HUES64 (cell line): ENCODE measurements around the gene LIMS4. TPM values are rescaled to one million over a fixed set of nuclear protein-coding genes. Genes with fewer than 3 reads are reported as not detected.
"Not testable (repeated sequence)": the region's sequence is repeated elsewhere in the genome, so short reads cannot be mapped to it uniquely, and the experiment has no call there.

Experiments
- H3K27ac ChIP-seq: 2 replicates; pipeline ENCODE4 v1.7.0; 2013; ENCODE audit warnings: low read depth, low read length, inconsistent platforms
- H3K27me3 ChIP-seq: 2 replicates; pipeline ENCODE4 v1.6.1; 2013; ENCODE audit warnings: mild to moderate bottlenecking, low read length; ENCODE audit not compliant: insufficient read depth
- H3K36me3 ChIP-seq: 2 replicates; pipeline ENCODE4 v1.6.1; 2013; ENCODE audit warnings: mild to moderate bottlenecking, low read length; ENCODE audit not compliant: insufficient read depth
- H3K4me1 ChIP-seq: 2 replicates; pipeline ENCODE4 v1.6.1; 2013; ENCODE audit warnings: mild to moderate bottlenecking, low read length, moderate library complexity; ENCODE audit not compliant: insufficient read depth
- H3K4me3 ChIP-seq: 2 replicates; pipeline ENCODE4 v1.5.1; 2013; ENCODE audit warnings: mild to moderate bottlenecking, low read length, moderate library complexity
- H3K9ac ChIP-seq: 2 replicates; pipeline ENCODE4 v1.6.1; 2013; ENCODE audit warnings: mild to moderate bottlenecking, low read depth, low read length
- H3K9me3 ChIP-seq: 2 replicates; pipeline ENCODE4 v1.6.1; 2013; ENCODE audit warnings: low read depth, low read length; ENCODE audit not compliant: insufficient read depth
- whole genome bisulfite sequencing: fragments of 150-250, 120-280 bp; methylation state at CpG from one replicate; pipeline ENCODE4 v1.1.7; 2013; ENCODE audit warnings: missing lambda C conversion rate; 5-methylcytosine and 5-hydroxymethylcytosine counted together
- polyA plus RNA-seq, 2 experiments: library from polyadenylated mRNA; stranded (reverse); fragments of 50-300 nt; gene quantifications; one replicate each; pipeline ENCODE4 v1.2.3, GENCODE V29; 2013

Gene LIMS4
- polyA plus RNA-seq (2013, experiment 1 of 2) = not detected
- not detected for polyA plus RNA-seq (2013, experiment 2 of 2)

- H3K9me3 ChIP-seq, H3K4me3 ChIP-seq, H3K4me1 ChIP-seq, H3K27ac ChIP-seq, H3K9ac ChIP-seq, H3K27me3 ChIP-seq, H3K36me3 ChIP-seq: not testable (repeated sequence)
- no CpG with 5 or more reads among the region's 29 CpGs for whole genome bisulfite sequencing
Measured at GRCh38 chr2:110472171-110473058, at the start of gene LIMS4. LIMS4 (minus strand) TSS chr2:110472816; CDS start chr2:110472778, 38 bp downstream.

- H3K4me3 ChIP-seq, H3K27ac ChIP-seq, H3K9me3 ChIP-seq, H3K27me3 ChIP-seq, H3K9ac ChIP-seq, H3K36me3 ChIP-seq, H3K4me1 ChIP-seq: not testable (repeated sequence)
- WGBS = no CpG with 5 or more reads among the region's 8 CpGs
Measured at GRCh38 chr2:110499755-110500377, 27.2 kb upstream of the LIMS4 start.

- not testable (repeated sequence) for H3K9me3 ChIP-seq, H3K27ac ChIP-seq, H3K27me3 ChIP-seq, H3K36me3 ChIP-seq, H3K4me1 ChIP-seq, H3K9ac ChIP-seq, H3K4me3 ChIP-seq
- WGBS = no CpG with 5 or more reads among the region's 6 CpGs
Measured at GRCh38 chr2:110496027-110496426, 23.4 kb upstream of the LIMS4 start.

- not testable (repeated sequence) for H3K4me1 ChIP-seq, H3K27me3 ChIP-seq, H3K36me3 ChIP-seq, H3K27ac ChIP-seq, H3K4me3 ChIP-seq, H3K9me3 ChIP-seq, H3K9ac ChIP-seq
- WGBS = no CpG with 5 or more reads among the region's 3 CpGs
Measured at GRCh38 chr2:110494488-110494887, 21.9 kb upstream of the LIMS4 start.

GRCh38 chr2:110488991-110489390 lies 16.4 kb upstream of the LIMS4 start:
- WGBS = no CpG with 5 or more reads among the region's 1 CpG
- not testable (repeated sequence) for H3K9ac ChIP-seq, H3K4me1 ChIP-seq, H3K4me3 ChIP-seq, H3K27ac ChIP-seq, H3K36me3 ChIP-seq, H3K27me3 ChIP-seq, H3K9me3 ChIP-seq

- H3K27ac ChIP-seq, H3K4me3 ChIP-seq, H3K9ac ChIP-seq, H3K27me3 ChIP-seq, H3K4me1 ChIP-seq, H3K9me3 ChIP-seq, H3K36me3 ChIP-seq: not testable (repeated sequence)
- no CpG with 5 or more reads among the region's 4 CpGs for WGBS
Measured at GRCh38 chr2:110482697-110483096, 10.1 kb upstream of the LIMS4 start.

GRCh38 chr2:110481200-110481599 lies 8.6 kb upstream of the LIMS4 start:
- H3K9ac ChIP-seq, H3K27ac ChIP-seq: not testable (repeated sequence)
- WGBS = no CpG with 5 or more reads among the region's 3 CpGs

GRCh38 chr2:110480084-110480483 lies 7.5 kb upstream of the LIMS4 start:
- H3K9ac ChIP-seq, H3K4me1 ChIP-seq, H3K4me3 ChIP-seq, H3K27ac ChIP-seq, H3K9me3 ChIP-seq, H3K27me3 ChIP-seq, H3K36me3 ChIP-seq: not testable (repeated sequence)
- WGBS = no CpG with 5 or more reads among the region's 4 CpGs

More at GRCh38 chr2:110481200-110481599, 8.6 kb upstream of the LIMS4 start:
- H3K4me1 ChIP-seq, H3K4me3 ChIP-seq, H3K27me3 ChIP-seq, H3K9me3 ChIP-seq, H3K36me3 ChIP-seq: not testable (repeated sequence)

- H3K27ac ChIP-seq, H3K4me3 ChIP-seq, H3K36me3 ChIP-seq, H3K4me1 ChIP-seq, H3K9me3 ChIP-seq, H3K9ac ChIP-seq, H3K27me3 ChIP-seq: not testable (repeated sequence)
- no CpG with 5 or more reads among the region's 7 CpGs for WGBS
Measured at GRCh38 chr2:110477370-110477769, 4.8 kb upstream of the LIMS4 start.

- not testable (repeated sequence) for H3K27me3 ChIP-seq, H3K27ac ChIP-seq, H3K9me3 ChIP-seq, H3K36me3 ChIP-seq, H3K9ac ChIP-seq, H3K4me1 ChIP-seq, H3K4me3 ChIP-seq
- WGBS = no CpG with 5 or more reads among the region's 6 CpGs
Measured at GRCh38 chr2:110476952-110477351, 4.3 kb upstream of the LIMS4 start.

GRCh38 chr2:110475627-110476359 lies 3.2 kb upstream of the LIMS4 start:
- no CpG with 5 or more reads among the region's 3 CpGs for WGBS
- H3K4me3 ChIP-seq, H3K4me1 ChIP-seq, H3K36me3 ChIP-seq, H3K27ac ChIP-seq, H3K9me3 ChIP-seq, H3K9ac ChIP-seq, H3K27me3 ChIP-seq: not testable (repeated sequence)
